DND-41 (cell line): ENCODE measurements around the gene DPYD.

Experiments
- EZH2 ChIP-seq: IDR thresholded peaks from 3 replicates; pipeline ENCODE4 v1.6.1; 2012; ENCODE audit warnings: borderline replicate concordance, low read depth, mild to moderate bottlenecking, moderate library complexity, low read length, inconsistent platforms; ENCODE audit not compliant: severe bottlenecking
- TF ChIP-seq, protein P1 (sequence below): IDR thresholded peaks from 2 replicates; pipeline ENCODE4 v1.5.1; 2012; ENCODE audit warnings: borderline replicate concordance, low read length, moderate library complexity, mild to moderate bottlenecking; ENCODE audit not compliant: poor library complexity, severe bottlenecking; ENCODE audit errors: extremely low read depth

DNA sequence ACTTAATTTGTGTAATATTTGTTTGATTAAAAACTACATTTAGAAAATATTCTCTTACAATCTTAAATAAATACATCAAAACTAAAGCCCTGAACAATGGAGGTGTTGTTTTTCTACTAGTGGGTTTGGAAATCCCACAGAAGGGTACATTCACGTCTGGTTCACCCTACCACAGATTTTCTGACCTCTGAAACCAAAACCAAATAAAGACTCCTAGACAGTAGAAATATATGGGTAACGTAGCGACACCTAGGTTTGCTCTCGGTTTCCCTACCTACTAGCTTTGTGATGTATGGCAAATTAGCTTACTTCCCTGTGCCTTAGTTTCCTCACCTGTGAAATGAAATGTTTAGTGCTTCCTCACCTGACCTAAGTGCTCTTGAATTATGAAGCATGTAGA, 312.6 kb downstream of the DPYD start:
- TF ChIP-seq, protein P1, sequence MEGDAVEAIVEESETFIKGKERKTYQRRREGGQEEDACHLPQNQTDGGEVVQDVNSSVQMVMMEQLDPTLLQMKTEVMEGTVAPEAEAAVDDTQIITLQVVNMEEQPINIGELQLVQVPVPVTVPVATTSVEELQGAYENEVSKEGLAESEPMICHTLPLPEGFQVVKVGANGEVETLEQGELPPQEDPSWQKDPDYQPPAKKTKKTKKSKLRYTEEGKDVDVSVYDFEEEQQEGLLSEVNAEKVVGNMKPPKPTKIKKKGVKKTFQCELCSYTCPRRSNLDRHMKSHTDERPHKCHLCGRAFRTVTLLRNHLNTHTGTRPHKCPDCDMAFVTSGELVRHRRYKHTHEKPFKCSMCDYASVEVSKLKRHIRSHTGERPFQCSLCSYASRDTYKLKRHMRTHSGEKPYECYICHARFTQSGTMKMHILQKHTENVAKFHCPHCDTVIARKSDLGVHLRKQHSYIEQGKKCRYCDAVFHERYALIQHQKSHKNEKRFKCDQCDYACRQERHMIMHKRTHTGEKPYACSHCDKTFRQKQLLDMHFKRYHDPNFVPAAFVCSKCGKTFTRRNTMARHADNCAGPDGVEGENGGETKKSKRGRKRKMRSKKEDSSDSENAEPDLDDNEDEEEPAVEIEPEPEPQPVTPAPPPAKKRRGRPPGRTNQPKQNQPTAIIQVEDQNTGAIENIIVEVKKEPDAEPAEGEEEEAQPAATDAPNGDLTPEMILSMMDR, result no peak
- TF ChIP-seq EZH2, result no peak
